Measurements from ENCODE around the gene PRRX2. TPM values are rescaled to one million over a fixed set of nuclear protein-coding genes. Genes with fewer than 3 reads are reported as not detected.

PRRX2 gene
- total and polyA plus RNA-seq, 2 experiments from 2014 or later: 5.8 to 8.3 TPM

- H3F3A ChIP-seq (replicated peaks; ENCODE audit: low read depth): no peaks in the 10 kb centered on the region
- H3K4me1 Mint-ChIP-seq: no peaks in the 10 kb centered on the region
- no peak overlapping the region; the same call in 1 of the 2 replicates for H3K27ac Mint-ChIP-seq
- no peaks in the 10 kb centered on the region for H3K9me3 Mint-ChIP-seq
- no peak overlapping the region for H3K27ac ChIP-seq (ENCODE audit: low read depth)
- H4K20me1 ChIP-seq (replicated peaks; ENCODE audit: insufficient read depth): no peaks in the 10 kb centered on the region
- no peak overlapping the region for H2AFZ ChIP-seq
- H3K4me3 ChIP-seq: no peak overlapping the region
- H3K4me2 ChIP-seq: no peak overlapping the region
- H3K36me3 ChIP-seq (ENCODE audit: insufficient read depth): no peaks in the 10 kb centered on the region
- no peaks in the 10 kb centered on the region for H3K36me3 Mint-ChIP-seq (ENCODE audit: low read depth)
- H3K27me3 ChIP-seq (ENCODE audit: insufficient read depth): no peaks in the 10 kb centered on the region
- peaks cover 3% of the 10 kb centered on the region for H3K27me3 Mint-ChIP-seq (ENCODE audit: insufficient read depth, low read depth, poor library complexity)
- H3K4me1 ChIP-seq (ENCODE audit: insufficient read depth): no peaks in the 10 kb centered on the region; the same call in 1 of the 2 replicates
- H3K4me3 Mint-ChIP-seq: no peak overlapping the region
- H3K9me2 ChIP-seq (ENCODE audit: insufficient read depth): no peaks in the 10 kb centered on the region
- H3K79me2 ChIP-seq (replicated peaks; ENCODE audit: insufficient read depth): no peaks in the 10 kb centered on the region
- TF ChIP-seq ZNF114 (CRISPR knock-in tag; IDR thresholded peaks at IDR 0.05): no peak
- no peak for TF ChIP-seq NANOG (IDR thresholded peaks at IDR 0.05; ENCODE audit: borderline replicate concordance)
- no peak for TF ChIP-seq CREB1 (CRISPR knock-in tag; IDR thresholded peaks at IDR 0.05; ENCODE audit: low read depth)
- TF ChIP-seq POLR2AphosphoS5 (IDR thresholded peaks at IDR 0.05; ENCODE audit: low read depth): no peak
- no peak for ATAC-seq
- DNase-seq (ENCODE audit: low spot score): no peak
Observed at GRCh38 chr9:129655696-129656095, 9.8 kb upstream of the PRRX2 start.

- no peak overlapping the region for H3K4me2 ChIP-seq
- H3K27me3 ChIP-seq (ENCODE audit: insufficient read depth): no peaks in the 10 kb centered on the region
- no peak overlapping the region for H2AFZ ChIP-seq
- H3K27ac ChIP-seq (ENCODE audit: low read depth): no peak overlapping the region
- no peaks in the 10 kb centered on the region for H3K79me2 ChIP-seq (replicated peaks; ENCODE audit: insufficient read depth)
- H3K9me2 ChIP-seq (ENCODE audit: insufficient read depth): no peaks in the 10 kb centered on the region
- Mint-ChIP-seq H3K27ac (no peak overlapping the region), H3K4me3 (no peak overlapping the region), H3K9me3 (no peaks in the 10 kb centered on the region), H3K27me3 (ENCODE audit: insufficient read depth, low read depth, poor library complexity) (peaks cover 4% of the 10 kb centered on the region), H3K4me1 (no peaks in the 10 kb centered on the region), H3K36me3 (ENCODE audit: low read depth) (no peaks in the 10 kb centered on the region)
- H3K4me3 ChIP-seq: no peak overlapping the region
- ATAC-seq (no peak), DNase-seq (ENCODE audit: low spot score) (no peak)
- no peaks in the 10 kb centered on the region; the same call in 1 of the 2 replicates for H3K4me1 ChIP-seq (ENCODE audit: insufficient read depth)
- no peaks in the 10 kb centered on the region for H3K36me3 ChIP-seq (ENCODE audit: insufficient read depth)
- H3F3A ChIP-seq (replicated peaks; ENCODE audit: low read depth): no peaks in the 10 kb centered on the region
- no peaks in the 10 kb centered on the region for H4K20me1 ChIP-seq (replicated peaks; ENCODE audit: insufficient read depth)
- TF ChIP-seq ETS1 (IDR thresholded peaks at IDR 0.05) (no peak), NANOG (IDR thresholded peaks at IDR 0.05; ENCODE audit: borderline replicate concordance) (no peak), ZNF462 (CRISPR knock-in tag; IDR thresholded peaks at IDR 0.05) (no peak), STAT1 (IDR thresholded peaks at IDR 0.05; ENCODE audit: unreplicated experiment) (no peak), ZNF114 (CRISPR knock-in tag; IDR thresholded peaks at IDR 0.05) (no peak), REST (IDR thresholded peaks at IDR 0.05; ENCODE audit: unreplicated experiment) (no peak), CREB1 (CRISPR knock-in tag; IDR thresholded peaks at IDR 0.05; ENCODE audit: low read depth) (no peak), POLR2AphosphoS5 (IDR thresholded peaks at IDR 0.05; ENCODE audit: low read depth) (no peak)
Observed at GRCh38 chr9:129656795-129657390, 8.6 kb upstream of the PRRX2 start.

All from GM23338 (cell line).